Peyer's patch (tissue), 4 donors: ENCODE data around the gene CLRN1.

Source experiments
- CTCF ChIP-seq, 6 experiments: fragments of 450-650 bp in 4 of 6; fragments of 200-600 bp in 2 of 6; sonication (generic) in 1 of 6; IDR thresholded peaks; one replicate each; pipeline ENCODE4 v1.5.1; 2017 to 2019; ENCODE audit warnings: antibody characterized with exemption in 6 of 6, mild to moderate bottlenecking in 3 of 6, moderate library complexity in 1 of 6
- POLR2A ChIP-seq, 2 donors: fragments of 450-650 bp; IDR thresholded peaks; one replicate each; pipeline ENCODE4 v1.5.1; 2017; ENCODE audit warnings: antibody characterized with exemption in 2 of 2, mild to moderate bottlenecking in 2 of 2, moderate library complexity in 2 of 2

GRCh38 chr3:150926328-150926727 lies 46.2 kb downstream of the CLRN1 start:
- no peak for TF ChIP-seq CTCF (IDR thresholded peaks at IDR 0.05)
- no peak for TF ChIP-seq POLR2A (IDR thresholded peaks at IDR 0.05)
